GM19397 (cell line): ENCODE measurements around the gene MTFR2.
"Not testable (repeated sequence)": the region's sequence is repeated elsewhere in the genome, so short reads cannot be mapped to it uniquely, and the experiment has no call there.

Experiments used
- ATAC-seq: cut with Tn5 transposase; IDR thresholded peaks from one replicate; pipeline ENCODE4 v1.9.1; 2021; ENCODE audit warnings: mild to moderate bottlenecking, moderate library complexity; ENCODE audit not compliant: unreplicated experiment

Gene MTFR2

DNA sequence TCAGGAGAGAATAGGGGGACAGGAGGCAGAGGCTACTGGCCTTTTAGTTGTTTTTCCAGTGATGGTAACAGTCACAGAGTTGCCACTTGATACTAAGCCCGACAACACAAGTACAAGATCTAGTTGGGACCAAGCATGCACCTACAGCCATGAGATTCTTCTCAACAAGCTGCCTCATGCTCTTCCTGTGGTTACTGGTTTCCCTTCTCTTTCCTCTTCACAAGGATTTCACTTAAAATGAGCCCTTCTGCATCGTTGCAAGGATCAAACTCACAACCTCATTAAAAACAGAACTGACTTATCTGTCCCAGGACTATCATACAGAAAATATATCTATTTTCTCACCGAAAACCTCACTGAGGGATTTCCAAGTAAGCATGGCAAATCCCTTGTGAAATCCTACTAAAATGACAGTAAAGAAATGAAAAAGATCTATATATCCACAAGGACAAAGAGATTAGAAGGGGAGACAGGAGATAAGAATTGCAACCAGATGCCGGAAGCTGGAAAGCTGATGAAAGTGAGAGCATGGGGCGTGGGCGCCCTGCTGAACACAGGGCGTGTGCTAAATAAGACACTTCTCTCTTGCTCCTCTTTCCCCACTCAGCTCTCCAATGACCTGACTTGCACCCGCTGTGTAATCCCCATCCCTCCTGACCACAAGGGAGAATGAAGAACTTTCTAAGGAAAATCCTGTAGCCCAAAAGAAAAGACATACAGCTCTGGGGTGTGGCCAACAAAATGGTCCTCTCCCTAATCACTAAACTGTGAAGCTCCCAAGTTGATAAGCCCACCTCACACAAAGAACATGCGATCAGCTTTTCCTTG is 13.4 kb downstream of the MTFR2 start:
- ATAC-seq = no peak

DNA sequence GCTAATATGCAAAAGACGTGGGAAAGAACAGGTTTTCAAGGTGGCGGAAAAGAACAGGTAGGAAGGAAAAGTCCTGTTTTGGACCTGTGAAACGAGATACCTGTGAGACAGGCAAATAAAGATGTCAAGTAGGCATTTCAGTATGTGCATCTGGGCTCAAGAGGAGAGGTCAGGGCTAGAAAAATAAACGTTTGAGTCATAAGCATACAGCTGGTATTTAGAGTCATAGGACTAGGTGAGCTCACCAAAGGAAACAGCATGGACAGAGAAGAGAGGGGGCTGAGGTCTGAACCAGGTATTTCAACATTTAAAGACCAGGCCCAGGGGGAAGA is 14.9 kb downstream of the MTFR2 start:
- no peak for ATAC-seq

DNA sequence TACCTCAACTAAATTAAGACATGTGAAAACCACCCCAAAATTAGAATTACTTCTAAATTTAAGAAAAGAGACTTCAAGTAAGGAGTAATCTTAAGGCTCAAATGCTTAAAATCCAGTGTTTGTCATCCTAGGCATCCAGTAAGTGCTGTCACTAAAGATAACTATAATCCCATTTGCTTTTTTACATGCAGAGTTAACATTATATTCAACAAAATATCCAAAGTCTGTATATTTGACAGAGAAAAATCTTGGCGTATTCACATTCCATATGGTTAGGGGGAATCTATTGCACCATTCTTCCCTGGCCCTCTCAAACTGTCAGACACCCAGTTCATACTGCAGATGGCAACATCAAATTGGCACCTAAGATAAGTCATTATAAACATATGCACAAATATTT is 17.4 kb downstream of the MTFR2 start:
- no peak for ATAC-seq

DNA sequence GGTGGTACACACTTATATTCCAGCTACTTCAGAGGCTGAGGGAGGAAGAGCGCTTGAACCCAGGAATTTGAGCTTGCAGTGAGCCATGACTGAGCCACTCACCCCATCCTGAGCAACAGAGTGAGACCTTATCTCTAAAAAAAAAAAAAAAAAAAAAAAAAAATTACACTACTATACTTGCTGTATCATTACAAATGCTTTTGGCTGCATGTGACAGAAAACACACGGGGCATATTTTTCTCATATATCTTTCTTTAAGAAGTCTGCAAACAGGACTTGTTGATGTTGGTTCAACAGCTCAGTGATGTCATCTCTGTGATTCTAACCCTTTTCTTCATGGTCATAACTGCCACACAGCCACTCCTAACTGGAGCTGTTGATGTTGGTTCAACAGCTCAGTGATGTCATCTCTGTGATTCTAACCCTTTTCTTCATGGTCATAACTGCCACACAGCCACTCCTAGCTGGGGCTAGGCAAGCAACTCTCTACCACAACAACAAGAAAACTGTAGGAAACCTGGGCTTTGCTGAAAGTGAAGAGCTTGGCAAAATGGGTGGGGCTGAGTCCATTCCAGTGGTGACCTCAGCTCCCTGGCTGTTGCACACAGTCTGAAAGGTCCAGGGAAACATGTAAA is 19.8 kb downstream of the MTFR2 start:
- ATAC-seq = no peak

DNA sequence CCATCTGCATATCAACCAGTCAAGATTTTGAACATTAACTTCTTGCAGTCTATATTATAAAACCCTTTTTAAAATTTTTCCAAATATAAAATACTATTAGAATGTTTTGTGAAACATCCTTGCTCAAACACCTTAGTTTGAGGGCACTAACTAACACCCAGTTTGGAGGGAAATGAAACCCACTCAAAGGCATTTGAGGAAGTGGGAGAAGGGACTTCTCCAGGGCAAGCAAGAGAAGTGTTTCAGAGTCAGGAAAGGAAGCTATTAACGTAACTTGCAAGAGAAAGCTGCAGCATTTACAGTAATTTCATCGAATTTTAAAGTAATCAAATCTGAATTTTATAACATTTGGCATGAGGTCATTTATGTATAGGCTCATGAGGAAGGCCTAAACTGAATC is 21.3 kb downstream of the MTFR2 start:
- no peak for ATAC-seq

DNA sequence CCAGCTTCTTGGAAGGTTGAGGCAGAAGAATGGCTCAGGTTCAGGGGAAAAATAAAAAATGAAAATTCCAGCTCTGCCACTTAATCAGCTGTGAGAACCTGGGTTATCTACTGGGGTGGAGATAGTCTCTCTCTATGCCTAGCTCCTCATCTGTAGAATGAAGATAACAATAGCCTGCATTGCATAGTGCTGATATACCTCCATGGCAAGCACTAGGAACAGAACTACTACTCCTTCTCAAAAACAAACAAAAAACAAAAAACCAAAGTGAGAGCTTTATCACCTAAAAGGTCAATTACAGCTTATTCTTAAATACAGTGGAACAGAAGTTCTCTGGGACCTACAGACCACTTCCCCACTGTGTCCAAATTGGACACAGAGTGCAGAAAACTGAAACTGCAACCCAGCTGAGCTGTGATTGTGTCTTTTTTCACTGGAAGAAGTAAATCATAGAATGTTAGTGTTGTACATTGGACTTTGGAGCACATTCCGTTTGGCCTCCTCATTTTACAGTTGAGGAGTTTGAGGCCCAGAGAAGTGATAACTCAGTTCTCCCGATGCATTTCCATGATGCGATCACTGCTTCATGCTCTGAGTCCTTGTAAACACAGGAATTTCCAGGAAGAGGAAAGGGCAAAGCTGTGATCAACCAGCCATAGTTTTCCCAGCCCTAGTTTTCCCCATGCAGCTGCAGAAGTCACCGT is 23.3 kb downstream of the MTFR2 start:
- peak; percentile 16 for ATAC-seq

DNA sequence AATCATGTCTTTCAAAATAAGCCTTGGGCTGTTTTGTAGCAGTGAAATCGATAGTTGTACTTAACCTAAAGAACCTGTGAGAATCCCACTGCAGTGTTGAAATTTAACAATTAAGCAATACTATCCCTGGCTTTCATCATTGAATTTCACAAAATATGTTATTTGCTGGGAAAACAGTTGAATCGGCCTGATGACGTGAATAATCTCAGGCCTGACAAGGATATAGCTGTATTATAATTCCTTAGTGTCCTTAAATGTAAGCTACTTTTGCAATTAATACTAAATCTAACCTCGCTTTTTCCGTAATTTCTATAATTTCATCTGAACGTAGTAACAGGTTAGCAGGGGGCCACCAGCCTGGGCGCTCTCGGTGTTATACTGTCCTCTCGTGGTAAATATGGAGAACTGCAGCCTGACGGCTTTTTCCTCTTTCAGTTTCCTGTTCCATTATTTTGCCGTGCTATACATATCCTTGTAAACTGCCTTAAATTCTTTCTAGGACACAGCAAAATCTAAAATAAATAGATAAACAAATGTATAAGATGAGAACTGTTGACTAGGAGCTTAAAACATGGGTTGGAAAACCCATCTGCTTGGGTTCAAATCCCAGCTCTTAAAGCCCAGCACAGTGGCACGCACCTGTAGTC is 24.0 kb downstream of the MTFR2 start:
- peak; percentile 75 for ATAC-seq

DNA sequence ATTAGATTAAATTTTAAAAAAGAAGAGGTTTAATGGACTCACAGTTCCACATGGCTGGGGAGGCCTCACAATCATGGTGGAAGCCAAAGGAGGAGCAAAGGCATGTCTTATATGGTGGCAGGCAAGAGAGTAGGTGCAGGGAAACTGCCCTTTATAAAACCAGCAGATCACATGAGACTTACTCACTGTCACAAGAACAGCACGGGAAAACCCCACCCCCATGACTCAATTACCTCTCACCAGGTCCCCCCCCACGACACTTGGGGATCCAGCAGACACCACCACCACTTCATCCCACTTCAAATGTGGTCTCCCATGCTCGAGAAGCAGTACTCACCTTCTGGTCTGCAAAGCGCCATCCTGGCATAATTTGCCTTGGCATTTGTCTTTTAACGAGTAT is 24.6 kb downstream of the MTFR2 start:
- no peak for ATAC-seq

DNA sequence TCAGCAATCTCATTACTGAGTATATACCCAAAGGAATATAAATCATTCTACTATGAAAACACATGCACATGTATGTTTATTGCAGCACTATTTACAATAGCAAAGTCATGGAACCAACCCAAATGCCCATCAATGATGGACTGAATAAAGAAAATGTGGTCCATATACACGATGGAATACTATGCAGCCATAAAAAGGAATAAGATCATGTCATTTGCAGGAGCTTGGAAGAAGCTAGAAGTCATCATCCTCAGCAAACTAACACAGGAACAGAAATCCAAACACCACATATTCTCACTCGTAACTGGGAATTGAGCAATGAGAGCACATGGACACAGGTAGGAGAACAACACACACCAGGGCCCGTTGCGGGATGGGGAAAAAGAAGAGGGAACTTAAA is 25.1 kb downstream of the MTFR2 start:
- not testable (repeated sequence) for ATAC-seq

DNA sequence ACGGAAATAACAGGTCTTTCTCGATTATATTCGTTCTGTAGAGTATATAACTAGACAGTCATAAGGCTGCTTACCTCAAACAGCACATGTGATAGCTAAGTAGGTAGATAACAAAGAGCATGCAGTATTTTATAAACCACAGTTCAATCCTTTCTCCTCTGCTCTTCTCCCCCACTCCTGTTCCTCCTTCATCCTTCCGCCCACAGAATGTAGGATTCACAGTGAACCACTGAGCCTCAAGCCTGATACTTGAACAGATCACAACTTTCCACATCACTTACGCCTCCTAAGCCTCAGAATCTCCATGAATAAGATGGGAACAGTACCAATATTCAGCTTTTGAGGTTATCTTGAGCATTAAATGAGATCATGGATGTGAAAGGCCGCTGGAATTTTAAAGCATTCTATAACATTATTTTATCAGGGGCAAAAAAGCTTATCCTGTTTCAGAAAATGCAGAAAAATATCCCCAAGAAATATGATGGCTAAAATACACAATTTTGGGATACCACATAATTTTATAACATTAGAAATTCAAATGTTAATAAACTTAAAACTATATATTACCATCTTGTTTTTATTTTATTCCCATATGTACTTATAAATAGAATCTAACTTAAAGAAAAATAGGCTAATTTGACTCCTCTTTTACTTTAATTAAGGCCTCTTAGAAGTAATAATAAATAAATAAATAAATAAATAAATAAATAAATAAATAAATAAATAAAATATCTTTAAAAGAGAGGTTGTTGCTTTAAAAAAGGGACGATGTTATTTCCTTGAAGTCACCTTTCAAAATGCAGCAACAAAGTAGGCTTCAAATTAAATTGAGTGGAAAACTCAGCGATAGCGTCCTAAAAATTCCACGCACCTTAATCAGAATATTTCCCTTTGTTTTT is 33.4 kb downstream of the MTFR2 start:
- no peak for ATAC-seq

DNA sequence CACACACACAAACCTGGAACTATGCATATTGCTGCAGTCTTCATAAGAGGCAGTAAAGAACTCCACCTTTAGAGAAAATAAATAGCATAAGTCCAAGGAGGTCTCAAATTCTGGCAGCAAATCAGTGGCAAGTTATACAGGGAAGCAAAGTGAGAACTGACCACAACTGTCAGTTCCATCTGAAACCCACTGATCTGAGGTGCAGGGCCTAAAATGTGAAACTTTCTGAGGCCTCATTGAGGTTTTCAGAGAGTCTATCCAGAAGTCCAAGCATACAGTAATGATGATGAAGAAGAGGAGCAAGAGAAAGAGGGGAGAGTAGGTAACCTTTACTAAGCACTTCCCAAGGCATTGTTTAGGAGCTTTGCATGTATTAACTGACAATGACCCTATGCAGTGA is 36.3 kb downstream of the MTFR2 start:
- ATAC-seq = no peak

DNA sequence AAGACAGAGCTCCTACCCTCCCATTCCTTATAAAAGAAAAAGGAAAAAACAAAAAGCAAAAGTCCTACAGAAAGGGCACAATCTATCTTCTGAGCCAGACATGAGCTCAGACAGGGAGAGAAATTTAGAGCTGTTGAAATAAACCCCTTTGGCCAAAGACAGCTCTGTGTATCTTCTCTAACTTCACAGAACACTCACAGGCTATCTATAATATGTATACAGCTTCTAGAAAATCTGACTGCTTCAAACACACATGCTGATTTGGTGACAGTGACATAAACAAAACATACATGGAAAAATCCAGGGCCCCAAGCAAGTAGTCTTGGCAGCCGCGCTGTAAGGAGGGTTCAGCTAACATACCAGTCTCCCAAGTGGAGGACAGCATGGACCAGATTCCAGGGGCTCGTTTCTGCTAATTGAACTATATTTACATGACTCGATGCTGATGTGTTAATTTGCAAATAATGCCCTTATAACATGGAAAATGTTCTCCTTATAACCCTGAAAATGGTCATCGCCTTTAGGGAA is 37.0 kb downstream of the MTFR2 start:
- ATAC-seq = no peak

DNA sequence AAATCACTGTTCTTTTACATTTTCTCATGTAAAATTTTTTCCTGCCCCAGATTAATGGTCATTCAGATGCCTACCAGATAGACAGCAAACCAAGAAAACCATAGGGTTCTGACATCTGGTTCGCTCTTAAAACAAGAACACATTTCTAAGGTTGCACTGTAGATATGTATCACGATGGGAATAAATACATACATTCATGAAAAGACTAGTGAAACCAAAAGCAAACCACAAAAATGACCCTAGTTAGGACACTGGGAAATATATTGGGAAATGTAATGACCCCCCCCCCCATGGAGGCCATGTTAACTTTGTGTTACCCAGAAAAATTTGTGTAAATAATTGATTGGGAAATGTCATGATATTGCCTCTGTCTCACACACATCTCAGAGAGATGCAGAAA is 37.5 kb downstream of the MTFR2 start:
- ATAC-seq = no peak

DNA sequence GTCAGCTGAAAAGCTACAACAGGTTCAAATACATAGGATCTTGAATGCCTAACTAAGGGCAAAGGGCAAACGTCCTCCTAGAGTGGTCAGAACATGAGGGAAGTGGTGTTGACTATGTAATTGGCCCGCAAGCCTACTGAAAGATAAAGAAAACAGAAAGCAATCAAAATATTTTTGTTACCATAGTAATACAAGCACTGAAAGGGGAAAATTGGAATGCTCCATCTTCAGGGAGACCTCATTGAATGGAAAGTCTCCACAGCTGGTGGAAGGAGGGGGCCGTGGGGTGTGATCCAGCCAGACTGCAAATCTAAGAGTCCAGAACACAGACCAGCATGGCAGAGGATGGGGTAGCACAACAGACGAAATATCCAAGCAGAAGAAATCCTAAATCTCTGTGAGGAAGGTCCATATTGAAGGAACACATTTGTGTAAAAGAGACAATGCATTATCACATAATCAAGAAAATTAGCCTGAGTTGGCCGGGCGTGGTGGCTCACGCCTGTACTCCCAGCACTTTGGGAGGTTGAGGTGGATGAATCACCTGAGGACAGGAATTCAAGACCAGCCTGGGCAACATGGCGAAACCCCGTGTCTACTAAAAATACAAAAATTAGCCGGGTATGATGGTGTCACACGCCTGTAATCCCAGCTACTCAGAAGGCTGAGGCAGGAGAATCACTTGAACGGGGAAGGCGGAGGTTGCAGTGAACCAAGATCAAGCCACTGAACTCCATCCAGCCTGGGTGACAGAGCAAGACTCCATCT is 39.5 kb downstream of the MTFR2 start:
- ATAC-seq = no peak

DNA sequence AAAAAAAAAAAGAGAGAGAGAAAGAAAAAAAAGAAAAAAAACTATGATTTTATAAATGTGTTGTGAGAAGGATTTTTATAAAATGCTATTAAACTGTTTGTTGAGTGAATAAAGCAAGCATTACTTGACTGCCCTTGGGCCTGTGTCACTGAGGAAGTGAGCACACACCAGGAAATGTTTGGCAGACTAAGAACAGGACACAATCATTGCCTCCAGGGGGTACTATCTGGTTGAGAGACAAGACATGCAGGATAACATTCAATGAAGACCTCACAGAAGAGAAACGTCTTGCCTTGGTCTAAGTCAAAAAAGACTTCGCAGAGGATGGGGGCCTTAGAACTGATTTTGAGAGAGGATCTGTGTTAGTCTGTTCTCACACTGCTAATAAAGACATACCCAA is 40.6 kb downstream of the MTFR2 start:
- no peak for ATAC-seq

DNA sequence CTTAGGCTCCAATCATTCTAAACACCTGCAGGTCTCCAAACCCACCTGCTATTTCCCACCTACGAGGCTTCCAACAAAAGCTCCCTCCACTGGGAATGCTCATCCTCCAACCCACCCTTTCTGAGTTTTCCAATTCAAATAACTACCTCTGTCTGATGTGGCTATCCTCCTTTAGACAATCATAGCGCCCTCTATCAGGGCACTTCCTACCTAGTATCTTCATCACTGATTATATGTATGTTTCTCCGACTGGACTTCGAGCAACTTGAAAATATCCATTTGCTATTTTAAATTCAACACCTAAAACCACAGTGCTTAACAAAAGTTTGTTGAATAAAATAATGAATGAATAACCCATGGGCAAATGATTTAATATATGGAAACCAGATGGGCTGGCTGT is 41.3 kb downstream of the MTFR2 start:
- no peak for ATAC-seq

DNA sequence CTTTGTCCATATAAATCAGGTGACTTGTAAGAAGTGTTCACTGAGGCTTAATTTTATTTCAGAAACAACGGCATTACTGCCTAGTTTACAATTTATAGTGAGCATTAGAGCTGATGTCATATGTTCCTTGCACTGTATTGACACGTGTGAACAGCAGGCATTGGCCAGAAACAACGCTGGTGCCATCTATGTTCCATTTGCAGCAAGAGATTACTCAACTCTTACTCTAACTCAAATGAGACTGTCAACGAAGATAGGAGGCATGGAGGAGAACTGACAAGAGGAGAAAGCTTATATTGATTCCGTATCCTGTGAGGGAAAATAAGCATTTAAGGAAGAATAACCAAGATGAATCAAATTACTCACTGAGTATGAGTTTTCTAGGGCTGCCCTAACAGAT is 48.4 kb downstream of the MTFR2 start:
- no peak for ATAC-seq

DNA sequence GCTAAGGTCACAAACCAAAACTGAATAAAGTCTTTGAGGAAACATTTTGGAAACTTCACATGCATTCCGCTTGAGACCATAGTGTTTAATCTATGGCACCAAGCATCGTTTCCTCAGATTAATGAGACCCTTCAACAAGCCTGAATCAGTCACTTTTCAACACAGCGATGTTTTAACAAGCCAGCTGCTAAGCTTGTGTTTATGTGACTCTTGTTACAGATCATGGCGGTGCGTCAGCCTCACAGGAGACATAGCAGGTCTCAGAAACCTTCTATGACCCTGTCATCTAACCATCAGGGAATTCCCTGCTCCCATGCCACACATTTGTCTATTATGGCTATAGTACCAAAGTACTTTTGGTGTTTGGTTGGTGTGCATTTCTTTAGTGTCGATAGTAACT is 57.2 kb downstream of the MTFR2 start:
- ATAC-seq = no peak

DNA sequence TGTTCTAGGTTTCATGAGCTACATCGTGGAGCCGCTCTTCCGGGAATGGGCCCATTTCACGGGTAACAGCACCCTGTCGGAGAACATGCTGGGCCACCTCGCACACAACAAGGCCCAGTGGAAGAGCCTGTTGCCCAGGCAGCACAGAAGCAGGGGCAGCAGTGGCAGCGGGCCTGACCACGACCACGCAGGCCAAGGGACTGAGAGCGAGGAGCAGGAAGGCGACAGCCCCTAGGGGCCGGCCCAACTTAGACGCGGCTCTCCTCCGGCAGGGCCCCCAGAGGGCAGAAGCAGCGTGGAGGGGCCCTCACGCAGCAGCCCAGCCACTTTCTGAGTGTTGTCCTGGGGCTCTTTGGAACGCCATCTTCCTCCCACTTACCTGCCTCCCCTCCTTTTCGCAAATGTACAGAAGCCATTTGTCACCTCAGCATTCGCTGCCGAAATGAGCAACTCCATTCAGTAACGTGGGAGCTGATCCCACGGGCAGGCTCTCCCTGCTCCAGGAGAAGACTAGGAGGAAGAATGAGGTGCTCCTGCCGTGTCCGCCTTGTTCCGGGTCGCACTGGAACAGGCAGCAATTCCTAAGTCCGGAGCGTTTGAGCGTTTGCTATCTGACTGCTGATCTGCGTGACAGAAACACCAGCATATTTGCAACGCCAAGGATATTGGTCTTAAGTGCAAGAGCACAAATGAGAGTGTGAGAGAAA is 58.4 kb downstream of the MTFR2 start:
- no peak for ATAC-seq
